Retinal pigment epithelial cell (primary cell): ENCODE results near the gene CMBL.
"Not testable (repeated sequence)": the region's sequence is repeated elsewhere in the genome, so short reads cannot be mapped to it uniquely, and the experiment has no call there.

Source experiments
- DNase-seq: peaks from one replicate; pipeline ENCODE4 v3.0.0-alpha.2; 2010; ENCODE audit warnings: low read depth
- H3K4me3 ChIP-seq: 2 replicates; pipeline ENCODE4 v1.5.1; 2011; ENCODE audit warnings: mild to moderate bottlenecking, low read length, control low read depth, moderate library complexity
- CTCF ChIP-seq: conservative IDR thresholded peaks from 2 replicates; pipeline ENCODE4 v1.5.1; 2011; ENCODE audit warnings: low read depth, low read length, control low read depth, inconsistent platforms

Gene CMBL

GRCh38 chr5:10250806-10251276, 56.9 kb downstream of the CMBL start:
- DNase-seq: no peak
- TF ChIP-seq CTCF: no peak
- H3K4me3 ChIP-seq: peak overlapping the region; percentile 72

GRCh38 chr5:10249948-10250805, 57.5 kb downstream of the CMBL start, which contains the start of gene CCT5:
Gene CCT5, plus strand, starts transcription at chr5:10250280. Its CDS starts 61 bp downstream, at chr5:10250341.
- peak within 1 kb of the TSS; percentile 72 for H3K4me3 ChIP-seq
- TF ChIP-seq CTCF: no peak
- peak; percentile 95 for DNase-seq

- H3K4me3 ChIP-seq: peak overlapping the region; percentile 72
- TF ChIP-seq CTCF: no peak
- DNase-seq: no peak
Observed at GRCh38 chr5:10248378-10249260, 59.1 kb downstream of the CMBL start.

GRCh38 chr5:10247217-10247616, 60.5 kb downstream of the CMBL start:
- H3K4me3 ChIP-seq, DNase-seq: not testable (repeated sequence)

- TF ChIP-seq CTCF: no peak
- no peak overlapping the region for H3K4me3 ChIP-seq
- DNase-seq: no peak
Observed at GRCh38 chr5:10246761-10247160, 60.9 kb downstream of the CMBL start.

GRCh38 chr5:10244342-10244944, 63.3 kb downstream of the CMBL start:
- H3K4me3 ChIP-seq: no peak overlapping the region
- TF ChIP-seq CTCF: no peak
- no peak for DNase-seq

GRCh38 chr5:10243660-10244240, 64.0 kb downstream of the CMBL start:
- no peak overlapping the region for H3K4me3 ChIP-seq
- no peak for DNase-seq
- TF ChIP-seq CTCF: no peak
